ENCODE results near the gene PBX2. TPM values are rescaled to one million over a fixed set of nuclear protein-coding genes. Genes with fewer than 3 reads are reported as not detected.

The PBX2 gene, protein sequence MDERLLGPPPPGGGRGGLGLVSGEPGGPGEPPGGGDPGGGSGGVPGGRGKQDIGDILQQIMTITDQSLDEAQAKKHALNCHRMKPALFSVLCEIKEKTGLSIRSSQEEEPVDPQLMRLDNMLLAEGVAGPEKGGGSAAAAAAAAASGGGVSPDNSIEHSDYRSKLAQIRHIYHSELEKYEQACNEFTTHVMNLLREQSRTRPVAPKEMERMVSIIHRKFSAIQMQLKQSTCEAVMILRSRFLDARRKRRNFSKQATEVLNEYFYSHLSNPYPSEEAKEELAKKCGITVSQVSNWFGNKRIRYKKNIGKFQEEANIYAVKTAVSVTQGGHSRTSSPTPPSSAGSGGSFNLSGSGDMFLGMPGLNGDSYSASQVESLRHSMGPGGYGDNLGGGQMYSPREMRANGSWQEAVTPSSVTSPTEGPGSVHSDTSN
- total RNA-seq = 10 to 100 TPM; 43.6 to 95.9 (median 59.3) TPM

- Histone ChIP-seq H3K27me3 (no peaks in the 10 kb centered on the region), H3K9me3 (no peaks in the 10 kb centered on the region), H3K4me1 (peaks cover 72 to 84% (median 80%) of the 10 kb centered on the region in 4 donors), H3K4me3 (peak within 1 kb of the TSS; percentile 66 to 92 (median 84)), H3K27ac (replicated peaks in 1 of 4) (peak within 1 kb of the TSS; percentile 90 to 99 (median 98)), H3K36me3 (peaks cover 16 to 24% (median 21%) of the 10 kb centered on the region in 4 donors)
- DNase-seq (ENCODE audit: extremely low spot score) = peak; percentile 98
- intact Hi-C loops (cut with DNase I) = no loop called here
- TF ChIP-seq POLR2AphosphoS5 (IDR thresholded peaks at IDR 0.05) = peak; percentile 85 to 89
- no peak for TF ChIP-seq EP300 (IDR thresholded peaks at IDR 0.05)
- peak; percentile 57 for TF ChIP-seq POLR2A (IDR thresholded peaks at IDR 0.05; ENCODE audit: low read depth)
- TF ChIP-seq, protein P1, sequence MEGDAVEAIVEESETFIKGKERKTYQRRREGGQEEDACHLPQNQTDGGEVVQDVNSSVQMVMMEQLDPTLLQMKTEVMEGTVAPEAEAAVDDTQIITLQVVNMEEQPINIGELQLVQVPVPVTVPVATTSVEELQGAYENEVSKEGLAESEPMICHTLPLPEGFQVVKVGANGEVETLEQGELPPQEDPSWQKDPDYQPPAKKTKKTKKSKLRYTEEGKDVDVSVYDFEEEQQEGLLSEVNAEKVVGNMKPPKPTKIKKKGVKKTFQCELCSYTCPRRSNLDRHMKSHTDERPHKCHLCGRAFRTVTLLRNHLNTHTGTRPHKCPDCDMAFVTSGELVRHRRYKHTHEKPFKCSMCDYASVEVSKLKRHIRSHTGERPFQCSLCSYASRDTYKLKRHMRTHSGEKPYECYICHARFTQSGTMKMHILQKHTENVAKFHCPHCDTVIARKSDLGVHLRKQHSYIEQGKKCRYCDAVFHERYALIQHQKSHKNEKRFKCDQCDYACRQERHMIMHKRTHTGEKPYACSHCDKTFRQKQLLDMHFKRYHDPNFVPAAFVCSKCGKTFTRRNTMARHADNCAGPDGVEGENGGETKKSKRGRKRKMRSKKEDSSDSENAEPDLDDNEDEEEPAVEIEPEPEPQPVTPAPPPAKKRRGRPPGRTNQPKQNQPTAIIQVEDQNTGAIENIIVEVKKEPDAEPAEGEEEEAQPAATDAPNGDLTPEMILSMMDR (IDR thresholded peaks at IDR 0.05) = no peak
- 1% methylated on average over 21 of the region's 23 CpGs for WGBS
Observed at GRCh38 chr6:32190054-32190851, at the start of gene PBX2. Gene PBX2 (minus strand): TSS chr6:32190202. CDS start chr6:32189915, 287 bp downstream.

GRCh38 chr6:32239462-32239861 lies 49.5 kb upstream of the PBX2 start:
- no peak for DNase-seq (ENCODE audit: extremely low spot score)
- TF ChIP-seq, protein P1 (IDR thresholded peaks at IDR 0.05) = no peak
- TF ChIP-seq POLR2AphosphoS5 (IDR thresholded peaks at IDR 0.05) (no peak), POLR2A (IDR thresholded peaks at IDR 0.05; ENCODE audit: low read depth) (no peak), EP300 (IDR thresholded peaks at IDR 0.05) (no peak)
- H3K4me3 ChIP-seq = no peak overlapping the region
- H3K27ac ChIP-seq (replicated peaks in 1 of 4) = no peak overlapping the region
- H3K4me1 ChIP-seq = peaks cover 4 to 11% (median 9%) of the 10 kb centered on the region in 4 donors
- intact Hi-C loops (cut with DNase I) = no loop called here
- peaks cover 0 to 4% (median 0%) of the 10 kb centered on the region in 4 donors for H3K27me3 ChIP-seq
- no peaks in the 10 kb centered on the region for H3K9me3 ChIP-seq
- no peaks in the 10 kb centered on the region for H3K36me3 ChIP-seq
- WGBS = 60% methylated on average over 2 of the region's 2 CpGs

DNA sequence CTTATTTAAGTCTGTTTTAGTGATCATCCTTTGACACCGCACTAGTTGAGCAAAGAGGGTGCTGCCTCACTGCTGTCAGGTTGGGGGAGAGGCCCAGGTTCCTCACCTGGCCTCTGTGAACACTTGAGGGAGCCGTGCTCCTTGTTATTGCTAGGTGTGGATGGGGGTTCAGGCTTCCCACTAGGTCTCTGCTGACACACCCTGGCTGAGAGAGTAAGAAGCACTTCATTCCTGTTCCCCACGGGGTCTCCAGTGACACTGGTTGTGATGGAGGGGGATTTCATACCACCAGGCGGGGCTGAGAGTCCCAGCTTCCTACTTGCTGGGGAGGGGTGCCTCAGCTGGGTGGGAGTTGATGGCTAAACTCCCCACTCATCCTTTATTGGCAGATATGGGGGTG lies 44.9 kb upstream of the PBX2 start:
- Histone ChIP-seq H3K27me3 (no peaks in the 10 kb centered on the region), H3K36me3 (no peaks in the 10 kb centered on the region), H3K4me3 (no peak overlapping the region), H3K9me3 (no peaks in the 10 kb centered on the region), H3K4me1 (no peaks in the 10 kb centered on the region), H3K27ac (replicated peaks in 1 of 4) (peak overlapping the region in 2 of 4 donors; percentile 49)
- intact Hi-C loops (cut with DNase I) = no loop called here
- no peak for TF ChIP-seq POLR2AphosphoS5 (IDR thresholded peaks at IDR 0.05)
- no peak for TF ChIP-seq EP300 (IDR thresholded peaks at IDR 0.05)
- TF ChIP-seq, protein P1 (IDR thresholded peaks at IDR 0.05) = no peak
- no peak for TF ChIP-seq POLR2A (IDR thresholded peaks at IDR 0.05; ENCODE audit: low read depth)
- 52% methylated on average over 4 of the region's 4 CpGs for WGBS
- no peak for DNase-seq (ENCODE audit: extremely low spot score)

DNA sequence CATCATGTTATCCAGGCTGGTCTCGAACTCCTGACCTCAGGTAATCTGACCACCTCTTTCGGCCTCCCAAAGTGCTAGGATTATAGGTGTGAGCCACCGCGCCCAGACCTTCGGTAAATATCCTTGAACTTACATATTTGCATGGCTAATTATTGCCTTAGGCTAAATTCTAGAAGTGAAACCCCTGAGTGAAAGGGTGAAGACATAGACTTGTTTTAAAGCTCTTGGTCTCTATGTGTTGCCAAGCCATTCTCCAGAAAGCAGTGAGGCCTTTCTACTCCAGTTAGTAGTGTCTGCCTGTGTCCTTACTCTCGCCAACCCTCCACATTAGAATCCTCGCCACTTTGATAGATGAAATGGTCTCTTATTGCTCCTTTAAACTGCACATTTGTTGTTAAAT lies 36.4 kb upstream of the PBX2 start:
- Histone ChIP-seq H3K4me1 (peaks cover 0 to 3% (median 0%) of the 10 kb centered on the region in 4 donors), H3K27ac (replicated peaks in 1 of 4) (no peak overlapping the region), H3K4me3 (no peak overlapping the region), H3K27me3 (no peaks in the 10 kb centered on the region), H3K36me3 (peaks cover 0 to 9% (median 0%) of the 10 kb centered on the region in 4 donors), H3K9me3 (no peaks in the 10 kb centered on the region)
- DNase-seq (ENCODE audit: extremely low spot score) = no peak
- TF ChIP-seq POLR2AphosphoS5 (IDR thresholded peaks at IDR 0.05) = no peak
- TF ChIP-seq, protein P1 (IDR thresholded peaks at IDR 0.05) = no peak
- no peak for TF ChIP-seq POLR2A (IDR thresholded peaks at IDR 0.05; ENCODE audit: low read depth)
- TF ChIP-seq EP300 (IDR thresholded peaks at IDR 0.05) = no peak
- WGBS = 87% methylated on average over 7 of the region's 7 CpGs
- intact Hi-C loops (cut with DNase I) = no loop called here
